GM21576 (cell line): ENCODE data around the gene SAMD14.
A peak's percentile ranks its signal among the peaks of the same experiment; 100 is the strongest.

ENCODE experiments used
- ATAC-seq: cut with Tn5 transposase; IDR thresholded peaks from one replicate; pipeline ENCODE4 v1.9.1; 2021; ENCODE audit warnings: mild to moderate bottlenecking, moderate library complexity; ENCODE audit not compliant: unreplicated experiment

SAMD14 gene

GRCh38 chr17:50129728-50130558 lies at the start of gene SAMD14:
Gene SAMD14 (minus strand): TSS chr17:50130160. CDS start chr17:50124959, 5,201 bp downstream.
- ATAC-seq = no peak

- no peak for ATAC-seq
Observed at GRCh38 chr17:50177983-50178834, 48.2 kb upstream of the SAMD14 start.

- ATAC-seq = no peak
Observed at GRCh38 chr17:50177476-50177875, 47.5 kb upstream of the SAMD14 start.

DNA sequence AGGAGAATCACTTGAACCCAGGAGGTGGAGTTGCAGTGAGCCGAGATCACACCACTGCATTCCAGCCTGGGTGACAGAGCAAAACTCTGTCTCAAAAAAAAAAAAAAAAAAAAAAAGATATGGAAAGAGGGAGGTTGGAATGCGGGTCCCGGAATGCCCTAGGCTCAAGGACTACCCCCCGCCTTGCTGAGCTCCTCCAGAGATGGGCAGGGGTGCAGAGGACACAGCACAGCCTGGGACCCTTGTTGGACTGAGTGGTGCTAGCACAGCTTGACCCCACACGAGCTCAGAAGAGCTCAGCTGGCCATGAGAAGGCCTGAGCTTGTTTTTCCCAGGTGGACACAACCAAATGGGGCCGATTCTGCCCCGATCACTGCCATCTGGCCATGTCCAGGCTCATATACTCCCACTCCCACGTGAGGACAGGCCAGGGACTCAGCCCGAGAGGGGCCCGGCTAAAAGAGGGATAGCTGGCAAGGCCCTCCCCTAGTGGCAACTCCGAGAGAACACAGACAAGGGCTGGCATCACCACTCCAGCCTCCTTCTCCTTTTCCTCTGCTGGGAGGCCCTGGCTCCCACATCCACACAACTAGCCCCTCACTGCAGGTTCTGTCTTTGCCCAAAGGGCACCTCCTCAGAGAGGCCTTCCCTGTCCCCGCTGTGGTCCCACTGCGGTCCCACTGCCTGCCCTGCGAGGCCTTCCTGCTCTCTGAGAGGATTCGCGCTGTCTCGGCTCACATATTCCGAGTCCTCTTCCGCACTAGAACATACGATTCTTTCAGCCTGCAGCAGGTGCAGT lies 46.8 kb upstream of the SAMD14 start:
- no peak for ATAC-seq

DNA sequence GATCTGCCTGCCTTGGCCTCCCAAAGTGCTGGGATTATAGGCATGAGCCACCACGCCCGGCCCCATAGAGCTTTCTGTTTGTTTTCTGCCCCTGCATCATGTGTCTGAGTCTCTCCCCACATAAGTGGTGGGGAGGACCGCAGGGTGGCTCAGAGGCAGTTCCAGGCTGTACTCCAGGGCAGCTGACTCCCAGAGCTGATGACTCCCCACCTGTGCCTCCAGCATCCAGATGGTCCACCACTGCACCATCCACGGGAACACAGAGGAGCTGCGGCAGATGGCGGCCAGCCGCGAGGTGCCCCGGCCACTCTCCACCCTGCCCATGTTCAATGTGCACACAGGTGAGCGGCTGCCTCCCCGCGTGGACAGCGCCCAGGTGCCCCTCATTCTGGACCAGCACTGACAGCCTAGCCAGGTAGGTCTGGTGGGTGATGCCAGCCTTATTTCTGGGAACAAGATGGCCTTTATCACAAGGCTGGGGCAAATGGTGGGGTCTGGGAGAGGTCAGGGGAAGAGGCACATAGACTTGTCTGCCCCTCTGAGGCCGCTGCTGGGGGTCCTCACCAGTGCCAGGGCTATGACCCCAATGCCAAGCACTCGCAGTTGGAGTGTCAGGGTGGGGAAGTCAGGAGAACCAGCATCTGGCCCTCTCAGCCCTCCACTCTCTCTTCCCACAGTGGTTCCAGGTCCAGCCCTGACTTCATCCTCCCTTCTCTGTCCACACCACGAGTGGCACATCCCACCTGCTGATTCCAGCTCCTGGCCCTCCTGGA lies 45.3 kb upstream of the SAMD14 start:
- no peak for ATAC-seq

- ATAC-seq = no peak
Observed at GRCh38 chr17:50174444-50174843, 44.5 kb upstream of the SAMD14 start.

- no peak for ATAC-seq
Observed at GRCh38 chr17:50173335-50173941, 43.5 kb upstream of the SAMD14 start.

- no peak for ATAC-seq
Observed at GRCh38 chr17:50172936-50173334, 43.0 kb upstream of the SAMD14 start.

GRCh38 chr17:50172130-50172529 lies 42.2 kb upstream of the SAMD14 start:
- ATAC-seq = no peak

DNA sequence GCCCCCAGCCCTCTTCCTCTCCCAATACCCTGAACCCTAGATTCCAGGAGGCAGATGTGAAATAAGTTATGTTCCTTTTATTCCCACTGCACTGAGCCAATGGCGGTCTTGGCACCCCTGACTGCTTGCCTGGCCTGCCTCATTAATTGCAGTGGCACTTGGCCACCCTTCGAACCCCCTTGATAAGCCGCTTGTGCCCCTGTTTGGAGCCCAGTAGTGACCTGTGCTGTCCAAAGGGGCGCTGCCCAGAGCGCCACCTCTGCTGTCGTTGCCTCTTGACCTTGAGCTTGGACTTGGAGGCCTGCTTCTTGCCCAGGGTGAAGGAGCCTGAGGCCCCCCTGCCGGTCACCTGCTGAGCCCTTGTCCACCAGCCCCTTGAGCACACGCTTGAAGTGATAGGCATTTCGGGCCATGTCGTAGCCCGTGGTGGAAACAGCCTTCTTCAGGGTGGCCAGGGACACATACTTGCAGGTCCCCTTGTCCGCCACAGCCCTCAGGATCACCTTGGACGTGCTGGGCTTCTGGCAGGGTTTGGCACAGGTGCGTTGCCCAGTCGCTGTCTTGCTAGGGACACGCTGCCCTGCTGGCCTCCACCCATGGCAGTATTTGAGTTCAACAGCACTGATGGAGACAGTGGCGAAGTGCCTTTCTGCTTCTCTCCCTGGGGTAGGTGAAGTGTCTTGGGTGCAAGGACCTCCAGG lies 41.6 kb upstream of the SAMD14 start:
- ATAC-seq = no peak

GRCh38 chr17:50170662-50171370 lies 40.9 kb upstream of the SAMD14 start:
- ATAC-seq = peak; percentile 54

GRCh38 chr17:50169881-50170459 lies 40.0 kb upstream of the SAMD14 start:
- no peak for ATAC-seq

- ATAC-seq = no peak
Observed at GRCh38 chr17:50169121-50169764, 39.3 kb upstream of the SAMD14 start.

GRCh38 chr17:50168319-50168718 lies 38.4 kb upstream of the SAMD14 start:
- no peak for ATAC-seq

DNA sequence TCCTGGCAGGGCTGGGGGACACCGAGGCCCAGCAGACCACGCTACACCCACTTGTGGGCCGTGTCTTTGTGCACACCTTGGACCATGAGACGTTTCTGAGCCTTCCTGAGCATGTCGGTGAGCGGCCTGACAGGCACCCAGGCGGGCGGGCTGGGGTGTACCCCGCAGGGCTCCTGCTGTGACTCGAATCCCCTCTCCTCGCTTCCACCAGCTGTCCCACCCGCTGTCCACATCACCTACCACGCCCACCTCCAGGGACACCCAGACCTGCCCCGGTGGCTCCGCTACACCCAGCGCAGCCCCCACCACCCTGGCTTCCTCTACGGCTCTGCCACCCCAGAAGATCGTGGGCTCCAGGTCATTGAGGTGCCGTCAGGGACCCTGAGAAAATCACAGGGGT lies 37.4 kb upstream of the SAMD14 start:
- no peak for ATAC-seq

- no peak for ATAC-seq
Observed at GRCh38 chr17:50166518-50167181, 36.7 kb upstream of the SAMD14 start.

GRCh38 chr17:50165867-50166517 lies 36.0 kb upstream of the SAMD14 start, which contains the start of gene SGCA:
Gene SGCA (plus strand): TSS chr17:50166005. CDS start chr17:50166041, 36 bp downstream.
- ATAC-seq = no peak
